A673 (cell line): Measurements from ENCODE around the gene PALM2AKAP2. TPM values are rescaled to one million over a fixed set of nuclear protein-coding genes. Genes with fewer than 3 reads are reported as not detected.
A peak's percentile ranks its signal among the peaks of the same experiment; 100 is the strongest.

Source experiments
- BruUV-seq: library from RNA; stranded (reverse); fragments of 400-500 nt; replicated peaks from 2 replicates; lab custom pipeline; 2021; lab: Mats Ljungman, UMichigan
- CTCF ChIA-PET: fragments of 300-600 bp; sonication (Branson Sonifier 250); formaldehyde crosslinking; loops from one replicate; lab custom pipeline; 2022; ENCODE audit warnings: antibody characterized with exemption; lab: Charles Lee
- POLR2A ChIA-PET: fragments of 300-600 bp; sonication (Branson Sonifier 250); formaldehyde crosslinking; loops from one replicate; lab custom pipeline; 2022; ENCODE audit warnings: antibody characterized with exemption; ENCODE audit not compliant: low non-redundant PET; lab: Charles Lee
- DNase-seq: peaks from one replicate; pipeline ENCODE4 v3.0.0-alpha.2; 2015; ENCODE audit warnings: low spot score
- H3K27ac ChIP-seq: fragments of 200-600 bp; sonication (generic); 2 replicates; pipeline ENCODE4 v1.5.1; 2016; ENCODE audit warnings: mixed run types, low read depth, mild to moderate bottlenecking, mixed read lengths, antibody characterized with exemption, low read length; ENCODE audit not compliant: poor library complexity, severe bottlenecking
- H3K27me3 ChIP-seq: fragments of 200-600 bp; sonication (generic); replicated peaks from 2 replicates; pipeline ENCODE4 v1.6.1; 2017; ENCODE audit warnings: mixed run types, low read depth, mild to moderate bottlenecking, mixed read lengths, antibody characterized with exemption, low read length; ENCODE audit not compliant: insufficient read depth, poor library complexity
- H3K36me3 ChIP-seq: fragments of 200-600 bp; sonication (generic); 2 replicates; pipeline ENCODE4 v1.6.1; 2016; ENCODE audit warnings: mixed run types, mild to moderate bottlenecking, mixed read lengths, antibody characterized with exemption, low read length; ENCODE audit not compliant: insufficient read depth, poor library complexity, severe bottlenecking
- H3K4me1 ChIP-seq: fragments of 200-600 bp; sonication (generic); 2 replicates; pipeline ENCODE4 v1.6.1; 2017; ENCODE audit warnings: mixed run types, mild to moderate bottlenecking, mixed read lengths, antibody characterized with exemption, low read length; ENCODE audit not compliant: insufficient read depth, poor library complexity, severe bottlenecking
- H3K4me3 ChIP-seq: fragments of 200-600 bp; sonication (generic); 2 replicates; pipeline ENCODE4 v1.5.1; 2016; ENCODE audit warnings: low read depth, mixed run types, mild to moderate bottlenecking, mixed read lengths, low read length; ENCODE audit not compliant: poor library complexity, severe bottlenecking
- H3K9me3 ChIP-seq: fragments of 200-600 bp; sonication (generic); 2 replicates; pipeline ENCODE4 v1.6.1; 2016; ENCODE audit warnings: mixed run types, low read depth, mild to moderate bottlenecking, mixed read lengths, antibody characterized with exemption, low read length; ENCODE audit not compliant: poor library complexity, severe bottlenecking
- CTCF ChIP-seq: fragments of 300-800, 200-600 bp; sonication (generic); conservative IDR thresholded peaks from 2 replicates; pipeline ENCODE4 v1.5.1; 2017; ENCODE audit warnings: low read depth, mild to moderate bottlenecking, antibody characterized with exemption, low read length, moderate library complexity, mixed read lengths
- EZH2 ChIP-seq: fragments of 200-600 bp; sonication (generic); IDR thresholded peaks from 2 replicates; pipeline ENCODE4 v1.6.1; 2017; ENCODE audit warnings: borderline replicate concordance, low read depth, mild to moderate bottlenecking, mixed read lengths, antibody characterized with exemption, low read length; ENCODE audit not compliant: poor library complexity, severe bottlenecking
- intact Hi-C: fragments of 100-400 bp; cut with micrococcal nuclease; formaldehyde crosslinking; loops from one replicate; pipeline ENCODE4 v1.10.0; 2022; ENCODE audit not compliant: unreplicated experiment
- total RNA-seq: library from RNA; stranded (reverse); gene quantifications from 2 replicates; pipeline ENCODE4 v1.2.3, GENCODE V29; 2021

PALM2AKAP2 gene
- total RNA-seq, 1 experiment from 2014 or later, result 5.0 TPM

GRCh38 chr9:109771087-109771486 is 8.9 kb upstream of the PALM2AKAP2 start:
- Histone ChIP-seq H3K9me3 (no peaks in the 10 kb centered on the region), H3K27ac (no peak overlapping the region), H3K36me3 (no peaks in the 10 kb centered on the region), H3K27me3 (no peaks in the 10 kb centered on the region), H3K4me1 (no peaks in the 10 kb centered on the region), H3K4me3 (no peak overlapping the region)
- intact Hi-C loops, result no loop called here
- CTCF ChIA-PET, result no interaction called here
- peak; percentile 35 for DNase-seq
- no TSS peak for BruUV-seq
- TF ChIP-seq CTCF (no peak), EZH2 (no peak)
- POLR2A ChIA-PET, result no interaction called here

GRCh38 chr9:109771796-109772531 is 8.0 kb upstream of the PALM2AKAP2 start:
- no TSS peak for BruUV-seq
- intact Hi-C loops, result no loop called here
- ChIA-PET CTCF (no interaction called here), POLR2A (no interaction called here)
- Histone ChIP-seq H3K36me3 (no peaks in the 10 kb centered on the region), H3K9me3 (no peaks in the 10 kb centered on the region), H3K4me3 (no peak overlapping the region), H3K27ac (no peak overlapping the region), H3K4me1 (no peaks in the 10 kb centered on the region), H3K27me3 (no peaks in the 10 kb centered on the region)
- TF ChIP-seq EZH2 (no peak), CTCF (no peak)
- DNase-seq, result no peak

GRCh38 chr9:109775516-109775915 is 4.5 kb upstream of the PALM2AKAP2 start:
- ChIA-PET CTCF (no interaction called here), POLR2A (no interaction called here)
- intact Hi-C loops, result no loop called here
- H3K4me1 ChIP-seq, result no peaks in the 10 kb centered on the region
- H3K4me3 ChIP-seq, result no peak overlapping the region
- H3K27ac ChIP-seq, result no peak overlapping the region
- no peaks in the 10 kb centered on the region for H3K9me3 ChIP-seq
- no peak for DNase-seq
- peaks cover 18% of the 10 kb centered on the region for H3K27me3 ChIP-seq
- no peak for TF ChIP-seq CTCF
- H3K36me3 ChIP-seq, result no peaks in the 10 kb centered on the region
- BruUV-seq, result no TSS peak
